Measurements from ENCODE around the gene MAP1B.

DNA sequence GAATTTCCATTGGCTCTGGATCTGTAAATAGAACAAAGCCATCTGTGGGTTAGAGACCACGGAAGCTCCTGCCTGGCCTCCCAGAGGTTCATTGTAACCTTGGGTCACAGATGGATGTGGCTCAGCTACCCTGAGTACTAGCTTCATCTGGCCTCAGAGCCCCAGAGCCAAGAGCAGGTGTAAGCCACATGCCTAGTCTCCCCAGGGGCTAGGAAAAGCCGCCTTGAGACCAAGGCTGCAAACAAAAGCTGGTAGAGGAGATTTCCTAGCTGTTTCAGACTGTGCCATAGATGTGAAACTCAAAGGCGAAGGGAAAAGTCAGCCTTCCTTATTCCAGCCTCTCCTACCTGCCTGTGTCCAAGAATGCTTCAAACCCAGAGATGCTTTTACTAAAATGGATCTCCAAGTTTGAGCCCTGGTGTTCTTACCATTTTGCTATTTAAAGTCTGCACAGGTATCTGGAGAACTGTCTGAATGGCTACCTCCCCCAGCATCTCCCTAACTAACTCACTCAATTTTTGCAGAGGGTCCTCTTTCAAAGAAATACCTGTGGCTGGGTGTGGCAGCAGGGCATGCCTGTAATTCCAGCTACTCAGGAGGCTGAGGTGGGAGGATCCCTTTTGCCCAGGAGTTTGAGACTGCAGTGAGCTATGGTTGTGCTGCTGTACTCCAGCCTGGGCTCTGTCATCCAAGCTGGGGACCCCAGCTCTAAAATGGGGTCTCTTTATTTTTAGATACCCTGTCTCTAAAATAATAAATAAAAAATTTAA lies 42.3 kb upstream of the MAP1B start:
- TF ChIP-seq, protein P1, sequence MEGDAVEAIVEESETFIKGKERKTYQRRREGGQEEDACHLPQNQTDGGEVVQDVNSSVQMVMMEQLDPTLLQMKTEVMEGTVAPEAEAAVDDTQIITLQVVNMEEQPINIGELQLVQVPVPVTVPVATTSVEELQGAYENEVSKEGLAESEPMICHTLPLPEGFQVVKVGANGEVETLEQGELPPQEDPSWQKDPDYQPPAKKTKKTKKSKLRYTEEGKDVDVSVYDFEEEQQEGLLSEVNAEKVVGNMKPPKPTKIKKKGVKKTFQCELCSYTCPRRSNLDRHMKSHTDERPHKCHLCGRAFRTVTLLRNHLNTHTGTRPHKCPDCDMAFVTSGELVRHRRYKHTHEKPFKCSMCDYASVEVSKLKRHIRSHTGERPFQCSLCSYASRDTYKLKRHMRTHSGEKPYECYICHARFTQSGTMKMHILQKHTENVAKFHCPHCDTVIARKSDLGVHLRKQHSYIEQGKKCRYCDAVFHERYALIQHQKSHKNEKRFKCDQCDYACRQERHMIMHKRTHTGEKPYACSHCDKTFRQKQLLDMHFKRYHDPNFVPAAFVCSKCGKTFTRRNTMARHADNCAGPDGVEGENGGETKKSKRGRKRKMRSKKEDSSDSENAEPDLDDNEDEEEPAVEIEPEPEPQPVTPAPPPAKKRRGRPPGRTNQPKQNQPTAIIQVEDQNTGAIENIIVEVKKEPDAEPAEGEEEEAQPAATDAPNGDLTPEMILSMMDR (optimal IDR thresholded peaks at IDR 0.05 in 1 of 3, IDR thresholded peaks at IDR 0.05 in 1 of 3, conservative IDR thresholded peaks at IDR 0.05 in 1 of 3; ENCODE audit: extremely low read depth in 1 of 3, insufficient read depth in 2 of 3, low read length in 3 of 3), result no peak
- no peak for TF ChIP-seq EZH2 (IDR thresholded peaks at IDR 0.05; ENCODE audit: low read length)
